Right hindlimb (tissue), 1 donor: ENCODE measurements around the gene ARHGAP45.

Source experiments
- DNase-seq: peaks from one replicate; pipeline ENCODE4 v3.0.0-alpha.2; 2018

ARHGAP45 gene

DNA sequence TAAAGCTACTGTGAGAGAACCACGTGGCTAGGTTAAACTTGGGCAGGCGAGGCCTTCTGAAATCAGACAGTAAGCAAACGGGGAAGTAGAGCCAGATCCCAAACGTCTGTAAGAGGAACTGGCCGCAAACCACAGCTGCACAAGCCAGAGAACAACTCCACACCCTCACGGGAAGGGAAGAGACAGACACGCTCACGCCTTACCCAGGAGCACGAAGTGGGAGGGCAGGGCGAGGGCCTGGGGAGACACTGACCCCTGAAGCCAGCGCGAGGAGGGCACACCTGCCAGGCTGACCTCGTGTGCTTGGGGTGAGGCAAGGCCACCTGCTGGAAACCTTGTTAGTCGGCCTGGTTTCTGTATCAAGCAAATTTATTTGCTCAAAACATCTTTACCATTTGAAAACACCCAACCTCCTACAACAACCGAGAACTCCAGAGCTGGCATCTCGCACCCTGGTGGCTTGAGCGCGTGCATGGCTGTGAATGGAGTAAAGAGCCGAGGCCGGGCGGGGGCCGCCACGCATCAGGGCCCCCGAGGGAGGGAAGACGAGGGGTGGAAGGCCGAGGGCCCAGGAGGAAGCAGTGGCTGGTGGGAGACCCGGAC, 20.9 kb downstream of the ARHGAP45 start:
- no peak for DNase-seq

- no peak for DNase-seq
Observed at GRCh38 chr19:1088416-1089010, 21.5 kb downstream of the ARHGAP45 start.

DNA sequence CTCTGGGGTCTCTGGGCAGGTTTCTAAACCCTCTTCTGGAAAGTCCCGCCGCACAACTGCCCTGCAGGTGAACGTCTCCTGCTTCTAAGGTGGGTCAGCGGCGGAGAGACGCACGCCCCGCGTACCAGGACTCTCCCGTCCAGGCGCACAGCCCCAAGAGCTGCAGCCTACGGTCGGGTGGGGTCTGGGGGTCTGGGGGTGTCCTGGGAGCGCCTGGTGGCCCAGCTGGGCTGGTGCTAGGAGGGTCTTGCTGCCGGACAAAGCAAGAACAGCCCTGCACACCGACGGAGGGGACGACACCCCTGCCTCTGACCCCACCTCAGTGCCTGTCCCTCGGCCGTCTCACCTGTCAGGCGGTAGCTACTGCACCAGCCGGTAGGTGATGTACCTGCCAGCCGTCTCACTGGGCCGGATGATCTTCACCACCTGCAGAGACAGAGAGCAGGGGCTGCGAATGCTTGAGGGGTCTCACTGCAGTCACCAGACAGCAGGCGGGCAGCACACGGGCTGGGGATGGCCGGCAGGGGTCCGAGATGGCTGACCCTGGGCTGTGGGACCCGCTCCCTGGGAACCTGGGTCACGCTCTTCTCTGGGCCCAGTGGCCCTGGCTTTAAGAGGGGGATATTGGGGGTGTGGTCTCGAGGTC, 22.3 kb downstream of the ARHGAP45 start:
- no peak for DNase-seq

- peak; percentile 23 for DNase-seq
Observed at GRCh38 chr19:1089891-1090290, 22.9 kb downstream of the ARHGAP45 start.

- peak; percentile 16 for DNase-seq
Observed at GRCh38 chr19:1090731-1091543, 24.0 kb downstream of the ARHGAP45 start.

DNA sequence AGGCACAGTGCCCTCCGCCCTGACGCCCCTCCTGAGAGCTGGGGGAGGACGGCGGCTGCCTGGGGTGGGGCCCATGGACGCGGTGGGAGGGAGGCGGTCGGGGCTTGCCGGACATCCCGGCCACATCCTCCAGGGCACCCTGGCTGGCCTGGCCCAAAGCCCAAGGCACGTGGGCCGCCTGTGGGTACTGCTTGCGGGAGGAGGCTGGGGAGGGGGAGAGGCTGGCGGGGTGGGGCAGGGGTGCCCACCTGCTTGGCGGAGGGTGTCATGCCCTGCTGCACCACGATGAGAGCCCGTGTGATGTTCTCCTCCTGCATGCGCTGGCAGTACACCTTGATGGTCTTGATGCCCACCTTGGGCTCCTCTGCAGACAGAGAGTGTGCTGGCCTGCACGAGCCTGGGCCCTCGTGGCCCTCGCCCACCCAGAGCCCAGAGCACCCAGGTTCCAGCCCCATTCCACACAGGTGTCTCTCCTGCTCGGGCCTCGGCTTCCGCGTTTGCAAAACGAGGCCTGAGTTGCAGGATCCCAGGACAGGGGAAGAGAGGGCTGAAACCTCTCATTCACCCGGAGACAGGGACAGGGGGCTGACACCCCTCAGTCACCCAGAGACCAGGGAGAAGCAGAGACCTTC, 24.7 kb downstream of the ARHGAP45 start:
- DNase-seq, result no peak

GRCh38 chr19:1093330-1093729, 26.4 kb downstream of the ARHGAP45 start:
- no peak for DNase-seq

GRCh38 chr19:1093811-1094553, 27.0 kb downstream of the ARHGAP45 start:
- DNase-seq, result no peak

DNA sequence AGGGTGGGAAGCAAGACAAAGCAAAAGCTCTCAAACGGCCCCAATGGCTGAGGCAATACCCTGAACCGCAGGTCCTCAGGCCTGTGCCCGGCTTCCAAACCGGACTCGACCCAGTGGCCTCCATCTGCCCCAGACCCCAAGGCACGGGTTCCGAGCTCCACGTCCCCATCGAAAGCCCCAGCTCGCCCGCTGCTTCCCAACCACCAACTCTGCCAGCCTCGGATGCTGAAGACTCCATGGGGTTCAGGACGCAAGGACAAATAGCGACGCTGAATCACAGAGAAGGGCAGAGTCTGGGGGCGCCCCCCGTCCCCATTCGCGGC, 27.6 kb downstream of the ARHGAP45 start:
- no peak for DNase-seq

GRCh38 chr19:1094978-1095701, 28.2 kb downstream of the ARHGAP45 start, which contains the start of gene POLR2E:
Gene POLR2E, minus strand, starts transcription at chr19:1095375. Its CDS starts 60 bp downstream, at chr19:1095315.
- peak; percentile 98 for DNase-seq

GRCh38 chr19:1097810-1098176, 30.8 kb downstream of the ARHGAP45 start:
- no peak for DNase-seq

- no peak for DNase-seq
Observed at GRCh38 chr19:1098177-1099051, 31.4 kb downstream of the ARHGAP45 start.

DNA sequence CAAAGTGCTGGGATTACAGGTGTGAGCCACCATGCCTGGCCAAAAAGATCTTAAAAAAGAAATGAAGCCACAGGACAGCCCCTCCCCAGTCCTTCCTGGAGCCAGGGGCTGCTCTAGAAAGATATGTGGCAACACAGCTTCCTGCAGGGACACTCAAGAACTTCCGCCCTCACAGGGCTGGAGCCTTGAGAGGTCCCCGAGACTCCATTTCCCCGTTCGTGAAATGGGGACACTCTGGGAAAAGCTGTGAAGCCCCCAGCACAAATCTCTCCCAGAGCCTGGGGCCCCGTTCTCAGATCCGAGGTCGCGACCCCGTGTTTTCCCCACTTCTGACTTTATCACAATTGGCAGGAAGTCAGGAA, 34.4 kb downstream of the ARHGAP45 start:
- no peak for DNase-seq

- no peak for DNase-seq
Observed at GRCh38 chr19:1102407-1103131, 35.6 kb downstream of the ARHGAP45 start.

DNA sequence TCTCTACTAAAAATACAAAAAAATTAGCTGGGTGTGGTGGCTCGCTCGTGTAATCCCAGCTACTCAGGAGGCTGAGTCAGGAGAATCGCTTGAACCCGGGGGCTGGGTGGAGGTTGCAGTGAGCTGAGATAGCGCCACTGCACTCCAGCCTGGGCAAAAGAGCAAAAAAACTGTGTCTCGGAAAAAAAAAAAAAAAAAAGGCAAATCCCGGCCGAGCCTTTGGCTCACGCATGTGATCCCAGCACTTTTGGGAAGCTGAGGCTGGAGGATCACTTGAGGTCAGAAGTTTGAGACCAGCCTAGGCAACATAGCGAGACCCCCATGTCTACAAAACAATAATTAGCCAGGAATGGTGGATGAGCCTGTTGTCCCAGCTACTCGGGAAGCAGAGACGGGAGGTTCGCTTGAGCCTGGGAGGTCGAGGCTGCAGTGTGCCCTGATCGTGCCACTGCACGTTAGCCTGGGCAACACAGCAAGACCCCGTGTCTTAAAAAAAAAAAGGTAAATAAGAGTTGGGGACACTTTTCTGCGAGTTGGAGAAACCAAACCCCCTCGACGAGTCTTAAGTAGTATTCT, 36.3 kb downstream of the ARHGAP45 start:
- no peak for DNase-seq

DNA sequence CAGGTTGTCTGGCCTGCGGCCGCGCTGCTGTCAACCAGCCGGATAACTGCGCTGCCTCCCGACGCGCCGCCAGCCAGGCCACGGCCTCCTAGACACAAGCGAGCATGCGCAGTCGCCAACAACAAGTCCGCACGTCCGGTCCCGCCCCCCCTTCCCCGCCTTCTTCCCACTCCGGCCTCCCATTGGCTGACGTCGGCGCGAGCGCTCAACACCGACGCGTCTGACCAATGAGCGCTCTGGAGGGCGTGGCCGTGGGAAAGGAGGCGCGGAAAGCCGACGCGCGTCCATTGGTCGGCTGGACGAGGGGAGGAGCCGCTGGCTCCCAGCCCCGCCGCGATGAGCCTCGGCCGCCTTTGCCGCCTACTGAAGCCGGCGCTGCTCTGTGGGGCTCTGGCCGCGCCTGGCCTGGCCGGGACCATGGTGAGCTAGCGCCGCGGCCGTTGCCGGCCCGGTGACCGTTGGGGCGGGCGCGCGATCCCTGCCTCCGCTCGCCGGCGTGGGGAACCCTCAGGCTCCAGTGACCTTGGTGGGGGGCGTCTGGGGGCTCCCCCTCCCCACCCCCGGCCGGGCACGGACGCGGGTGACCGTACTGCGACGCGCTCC, 36.8 kb downstream of the ARHGAP45 start, which contains the start of gene GPX4:
Gene GPX4, plus strand, starts transcription at position 287 of the 603 bp plus-strand sequence. Its CDS starts 50 bp downstream, at position 337.
- peak; percentile 100 for DNase-seq

DNA sequence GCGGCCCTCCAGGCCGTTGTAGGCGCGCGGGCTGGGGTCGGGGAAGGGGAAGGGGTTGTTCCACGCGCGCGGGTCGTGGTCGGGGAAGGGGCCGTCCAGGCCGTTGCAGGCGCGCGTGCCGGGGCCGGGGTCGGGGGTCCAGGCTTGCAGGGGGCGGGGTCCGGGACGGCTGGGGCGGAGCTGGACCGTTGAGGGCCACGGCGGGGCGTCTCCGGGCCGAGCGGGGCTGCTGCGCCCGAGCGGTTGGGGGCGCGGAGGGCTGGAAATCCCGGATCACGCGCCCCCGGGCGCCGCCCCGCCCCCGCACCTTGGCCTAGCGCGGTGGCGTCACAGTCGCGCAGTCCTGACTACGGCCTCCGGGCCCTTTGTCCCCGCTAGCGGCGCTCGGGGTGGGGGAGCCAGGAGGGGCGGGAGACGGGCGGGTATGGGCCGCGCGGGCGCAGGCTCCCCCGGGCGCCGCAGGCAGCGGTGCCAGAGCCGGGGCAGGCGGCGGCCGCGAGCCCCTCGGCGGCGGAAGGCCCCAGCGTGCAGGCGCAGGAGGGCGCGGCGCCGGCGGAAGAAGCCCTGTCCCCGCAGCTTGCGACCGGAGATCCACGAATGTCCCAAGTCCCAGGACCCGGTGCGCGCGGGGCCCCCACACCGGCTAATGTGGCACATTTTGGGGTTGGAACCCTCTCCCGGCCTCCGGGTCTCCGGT, 37.5 kb downstream of the ARHGAP45 start:
- peak; percentile 80 for DNase-seq
